Esophagus mucosa (tissue), 1 donor: ENCODE data around the gene ATP6V0A1. TPM values are rescaled to one million over a fixed set of nuclear protein-coding genes. Genes with fewer than 3 reads are reported as not detected.
A peak's percentile ranks its signal among the peaks of the same experiment; 100 is the strongest.
"Not testable (repeated sequence)": the region's sequence is repeated elsewhere in the genome, so short reads cannot be mapped to it uniquely, and the experiment has no call there.

Source experiments
- ATAC-seq: fragments of 200-7000 bp; cut with Tn5 transposase; one replicate; pipeline ENCODE4 v1.9.1; 2020
- total RNA-seq: library from RNA; stranded (reverse); gene quantifications from one replicate; pipeline ENCODE4 v1.2.4, GENCODE V29; 2023
- donor health status: DM: yes; HTN: yes; CAD: no.

Gene ATP6V0A1
- total RNA-seq, 1 donor from 2014 or later: 40.1 TPM

DNA sequence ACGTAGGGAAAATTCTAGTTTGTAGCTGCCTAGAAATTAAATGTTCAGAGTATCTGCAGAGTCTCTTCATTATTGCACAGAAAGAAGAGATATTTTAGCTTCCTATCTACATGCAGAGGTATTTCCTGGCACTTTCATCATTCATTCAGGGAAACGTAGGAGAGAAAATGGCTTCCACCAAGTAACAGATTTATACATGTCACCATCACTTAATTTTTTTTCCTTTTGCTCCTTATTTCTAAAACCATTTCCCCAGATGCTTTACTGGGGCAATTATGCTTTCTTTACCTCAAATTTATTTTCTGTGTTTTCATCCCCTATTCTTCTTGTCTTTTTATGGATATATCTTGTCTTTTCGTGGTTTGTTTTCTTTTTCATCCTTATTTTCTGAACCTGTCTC, 18.5 kb downstream of the ATP6V0A1 start:
- ATAC-seq: no peak

DNA sequence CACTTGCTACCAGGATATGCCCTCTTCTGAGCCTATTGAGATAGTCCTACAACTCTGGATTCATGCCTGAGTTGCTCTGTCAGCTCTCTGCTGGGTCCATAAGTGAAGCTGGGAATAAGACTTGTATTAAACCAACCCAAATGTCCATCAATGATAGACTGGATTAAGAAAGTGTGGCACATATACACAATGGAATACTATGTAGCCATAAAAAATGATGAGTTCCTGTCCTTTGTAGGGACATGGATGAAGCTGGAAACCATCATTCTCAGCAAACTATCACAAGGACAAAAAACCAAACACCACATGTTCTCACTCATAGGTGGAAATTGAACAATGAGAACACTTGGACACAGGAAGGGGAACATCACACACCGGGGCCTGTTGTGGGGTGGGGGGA, 19.1 kb downstream of the ATP6V0A1 start:
- ATAC-seq: not testable (repeated sequence)

DNA sequence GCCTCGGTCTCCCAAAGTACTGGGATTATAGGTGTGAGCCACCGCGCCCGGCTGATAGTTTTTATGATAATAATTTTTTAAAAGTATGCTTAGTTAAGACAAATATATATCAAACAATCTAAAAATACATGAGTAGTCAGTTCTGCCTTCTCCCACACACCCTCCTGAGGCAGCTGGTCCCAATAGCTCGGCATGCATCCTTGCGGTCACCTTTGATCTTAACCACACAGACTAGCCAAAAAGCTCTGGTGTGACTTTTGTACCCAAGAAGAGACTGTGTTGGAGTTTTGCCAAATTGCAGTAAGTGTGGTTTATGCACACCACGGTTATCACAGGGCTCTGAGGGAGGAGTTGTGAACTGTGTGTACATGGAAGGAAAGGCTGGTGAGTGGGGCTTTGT, 25.6 kb downstream of the ATP6V0A1 start:
- no peak for ATAC-seq

DNA sequence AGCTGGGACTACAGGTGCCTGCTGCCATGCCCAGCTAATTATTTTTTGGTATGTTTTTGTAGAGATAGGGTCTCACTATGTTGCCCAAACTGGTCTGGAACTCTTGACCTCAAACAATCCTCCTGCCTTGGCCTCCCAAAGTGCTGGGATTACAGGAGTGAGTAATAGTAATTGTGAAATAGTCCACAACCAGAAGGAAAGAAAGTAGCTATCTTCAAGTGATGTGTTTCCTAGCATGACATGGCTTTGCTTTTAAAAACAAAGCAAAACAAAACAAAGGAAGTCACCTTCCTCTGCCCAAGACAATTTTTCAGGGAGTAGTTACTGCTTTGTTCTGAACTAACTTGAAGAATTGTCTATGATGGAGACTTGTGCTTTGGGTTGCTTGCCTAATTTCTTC, 27.0 kb downstream of the ATP6V0A1 start:
- no peak for ATAC-seq

DNA sequence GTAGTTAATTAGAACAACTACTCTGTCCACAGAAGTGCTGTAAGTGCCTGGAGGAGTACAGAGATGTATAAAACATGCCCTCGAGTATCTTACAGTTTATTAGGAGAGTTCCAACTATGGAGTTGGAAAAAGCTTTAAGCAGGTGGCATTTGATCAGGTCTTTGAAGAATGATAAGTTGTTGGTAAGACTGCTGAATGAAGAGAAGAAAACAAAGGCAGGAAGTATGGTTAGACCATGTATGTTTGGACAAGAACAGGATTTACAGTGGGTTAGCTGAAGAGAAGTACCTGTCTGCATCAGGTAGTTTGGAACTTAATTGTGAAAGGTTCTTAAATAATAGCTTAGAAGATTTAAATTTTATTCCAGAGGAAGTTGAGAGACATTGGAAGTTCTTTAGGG, 29.4 kb downstream of the ATP6V0A1 start:
- no peak for ATAC-seq

DNA sequence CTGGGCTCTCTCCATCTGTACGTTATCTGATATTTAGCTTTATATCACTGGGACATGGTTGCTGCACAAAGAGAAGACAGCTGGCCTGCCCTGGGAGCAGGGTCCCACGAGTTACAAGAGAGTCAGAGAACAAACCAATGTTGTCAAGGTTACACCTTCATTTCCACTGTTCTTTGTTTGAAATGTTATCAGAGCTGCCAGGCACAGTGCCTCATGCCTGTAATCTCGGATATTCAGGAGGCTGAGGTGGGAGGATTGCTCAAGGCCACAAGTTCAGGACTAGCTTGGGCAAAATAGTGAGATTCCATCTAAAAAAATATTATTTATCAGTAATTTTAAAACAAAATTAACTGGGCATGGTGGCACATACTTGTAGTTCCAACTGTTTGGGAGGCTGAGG, 34.6 kb downstream of the ATP6V0A1 start:
- no peak for ATAC-seq

DNA sequence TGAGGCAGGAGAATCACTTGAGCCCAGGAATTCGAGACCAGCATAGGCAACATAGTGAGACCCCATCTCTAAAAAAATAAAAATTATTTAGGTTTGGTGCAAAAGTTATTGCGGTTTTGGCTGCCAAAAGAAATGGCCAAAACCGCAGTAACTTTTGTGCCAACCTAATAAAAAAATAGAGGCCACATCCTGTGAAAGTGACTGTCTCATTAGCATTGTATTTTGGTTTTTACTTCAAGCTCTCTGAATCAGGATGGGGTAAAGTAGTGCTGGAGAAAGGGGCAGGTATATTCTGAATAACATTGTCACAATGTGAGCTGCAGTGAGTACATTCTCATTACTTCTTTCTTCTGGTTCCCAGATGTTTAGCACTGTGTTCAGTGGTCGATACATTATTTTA, 36.0 kb downstream of the ATP6V0A1 start:
- no peak for ATAC-seq

DNA sequence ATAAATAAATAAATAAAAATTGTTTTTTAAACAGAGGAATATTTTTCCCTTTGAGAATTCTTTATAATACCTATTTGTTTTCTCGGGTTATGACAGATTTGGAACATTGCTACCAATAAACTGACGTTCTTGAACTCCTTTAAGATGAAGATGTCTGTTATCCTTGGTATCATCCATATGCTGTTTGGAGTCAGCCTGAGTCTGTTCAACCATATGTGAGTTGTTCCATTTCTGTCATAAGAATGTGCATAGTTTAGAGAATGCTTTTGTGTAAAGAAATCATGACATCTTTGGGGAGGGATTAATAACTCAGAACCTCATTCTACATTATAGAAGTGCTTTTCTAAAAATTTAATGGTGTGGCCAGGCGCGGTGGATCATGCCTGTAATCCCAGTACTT, 40.1 kb downstream of the ATP6V0A1 start:
- no peak for ATAC-seq

DNA sequence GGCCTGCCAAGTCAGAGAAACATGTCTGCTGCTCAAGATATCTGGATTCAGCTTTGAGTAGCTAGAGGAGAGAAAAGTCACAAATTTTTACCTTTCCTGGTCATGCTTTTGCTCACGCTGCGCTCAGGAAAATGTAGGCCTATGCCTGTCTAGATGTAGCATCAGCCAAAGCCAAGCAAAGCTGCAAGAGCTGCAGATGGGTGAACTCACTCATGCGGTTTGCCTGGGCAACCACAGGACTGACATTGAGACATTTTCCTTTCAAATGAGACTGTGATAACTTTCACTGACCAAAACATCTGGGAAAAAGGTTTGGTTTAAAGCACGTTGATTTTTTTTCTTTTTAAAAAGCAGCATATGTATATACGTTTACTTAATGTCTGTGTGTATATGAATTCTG, 43.4 kb downstream of the ATP6V0A1 start:
- no peak for ATAC-seq

DNA sequence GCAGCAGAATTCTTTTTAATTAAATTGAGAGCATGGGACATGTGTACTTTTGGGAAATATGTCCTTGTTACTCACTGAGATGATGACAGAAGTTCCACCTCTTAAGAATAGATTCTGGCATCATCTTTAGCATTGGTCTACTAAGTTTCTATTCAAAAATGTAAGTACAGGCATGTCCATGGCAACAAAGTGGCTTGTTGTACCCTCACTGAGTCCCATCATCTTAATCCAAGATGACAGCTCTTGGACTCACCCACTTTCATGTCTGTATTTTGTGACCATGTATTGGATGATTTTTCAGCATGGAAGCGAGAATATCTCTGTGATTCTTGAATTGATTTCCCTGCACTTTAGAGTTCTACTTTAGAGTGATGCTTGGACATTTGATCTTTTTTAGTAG, 44.2 kb downstream of the ATP6V0A1 start:
- ATAC-seq: no peak

DNA sequence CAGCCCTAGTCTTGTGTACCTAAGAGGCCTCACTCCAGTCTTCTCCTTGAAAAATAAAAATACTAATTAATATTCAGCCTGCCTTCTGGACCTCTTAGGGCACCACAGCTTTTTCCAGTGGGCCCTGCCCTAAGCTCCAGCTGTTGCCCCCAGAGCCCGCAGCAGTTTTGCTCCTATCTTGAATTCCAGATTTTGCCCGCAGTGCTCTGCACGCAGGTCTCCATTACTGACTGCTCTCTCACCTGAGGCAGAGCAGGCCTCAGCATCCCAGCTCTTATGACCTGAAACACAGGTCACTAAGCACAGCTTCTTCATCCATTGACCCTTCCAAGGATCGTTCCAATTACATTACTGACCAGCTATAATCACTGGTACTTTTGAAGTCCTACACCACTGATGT, 49.0 kb downstream of the ATP6V0A1 start:
- ATAC-seq: no peak

DNA sequence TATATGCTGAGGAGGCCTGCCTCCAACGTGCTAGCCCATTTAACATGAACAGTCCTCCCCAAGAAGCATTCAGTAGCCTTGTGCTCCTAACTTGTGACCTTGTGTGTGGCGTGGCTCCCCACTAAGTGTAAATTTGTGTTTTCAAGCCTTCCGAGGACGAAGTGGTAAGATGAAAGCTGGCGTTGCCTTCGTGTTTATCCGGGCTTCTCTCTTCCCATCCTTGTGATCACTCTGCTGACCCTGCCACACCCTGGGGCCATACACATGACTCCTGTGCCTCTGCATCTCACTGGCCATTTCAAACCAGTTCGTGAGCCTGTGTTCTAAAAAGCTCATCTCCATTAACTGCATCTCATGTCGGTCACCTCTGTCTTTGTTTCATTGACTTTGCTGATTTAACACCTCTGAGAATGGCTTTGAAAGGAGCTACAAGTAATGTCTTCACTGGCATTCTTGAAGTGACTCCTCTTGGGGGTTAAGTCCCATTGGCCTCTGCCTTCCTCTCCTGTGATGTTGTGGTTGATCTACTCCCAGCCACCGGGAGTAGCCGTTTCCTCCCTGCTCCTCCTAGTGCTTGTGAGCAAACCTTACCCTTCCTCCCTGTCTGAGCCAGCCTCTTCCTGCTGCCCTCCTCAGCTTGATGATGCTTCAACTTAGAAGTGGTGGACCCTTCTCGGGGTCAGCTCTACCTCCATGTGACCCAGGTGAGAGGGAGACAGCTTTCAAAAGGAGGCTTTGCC, 49.9 kb downstream of the ATP6V0A1 start:
- no peak for ATAC-seq

DNA sequence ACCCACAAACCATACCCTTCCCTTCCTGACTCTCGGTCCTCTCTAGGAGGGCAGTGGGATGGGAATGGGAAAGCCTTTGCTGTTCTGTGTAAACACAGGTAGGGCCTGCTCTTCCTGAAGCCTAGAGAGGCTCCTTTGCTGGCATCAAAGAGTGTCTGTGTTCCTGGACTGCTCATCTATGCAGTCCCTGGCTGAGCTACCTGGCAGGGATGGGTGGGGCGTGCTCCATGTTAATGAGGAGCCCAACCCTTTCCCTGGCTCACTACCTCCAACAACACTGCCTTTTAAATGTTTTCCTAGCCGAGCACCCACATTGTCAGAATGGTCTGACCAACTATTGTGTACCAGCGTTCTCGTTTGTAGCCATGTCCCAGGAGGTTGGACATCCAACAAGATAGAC, 50.7 kb downstream of the ATP6V0A1 start:
- peak; percentile 54 for ATAC-seq

DNA sequence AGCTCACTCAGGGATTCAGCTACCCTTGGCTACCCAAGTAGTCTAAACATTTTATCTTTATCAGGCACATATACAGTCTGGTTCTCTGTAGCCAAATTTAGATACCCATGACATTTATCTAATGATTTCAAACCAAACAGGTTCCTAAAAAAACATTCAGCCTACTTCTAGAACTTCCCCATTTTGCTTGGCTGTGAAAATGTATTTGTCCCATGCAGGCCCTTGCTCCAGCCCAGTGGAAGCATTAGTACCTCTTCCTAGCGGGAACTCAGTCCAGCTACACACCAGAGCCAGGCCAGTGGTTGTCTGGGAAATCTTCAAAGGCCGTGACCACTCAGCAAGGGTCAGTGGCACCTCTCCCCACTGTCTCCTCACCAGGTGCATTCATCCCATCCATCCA, 51.2 kb downstream of the ATP6V0A1 start:
- no peak for ATAC-seq

DNA sequence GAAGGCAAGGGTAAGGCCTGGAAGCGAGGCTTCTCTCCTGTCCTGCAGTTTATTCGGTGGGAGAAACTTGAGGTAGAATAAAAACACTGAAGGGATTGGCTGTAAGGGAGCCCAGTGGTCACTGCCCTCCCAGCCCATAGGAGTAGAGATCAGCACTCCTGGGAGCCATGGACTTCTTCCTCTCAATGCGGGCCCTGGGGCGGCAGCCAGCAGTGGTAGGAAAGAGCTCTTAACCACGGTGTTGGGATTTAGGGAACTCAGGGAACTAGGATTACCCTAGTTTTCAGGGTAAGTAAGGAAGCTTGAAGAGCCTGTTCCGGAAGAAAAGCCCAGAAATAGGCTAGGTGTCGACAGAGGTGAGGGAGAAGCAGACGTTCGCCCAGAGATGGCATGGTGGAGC, 53.6 kb downstream of the ATP6V0A1 start:
- ATAC-seq: no peak

DNA sequence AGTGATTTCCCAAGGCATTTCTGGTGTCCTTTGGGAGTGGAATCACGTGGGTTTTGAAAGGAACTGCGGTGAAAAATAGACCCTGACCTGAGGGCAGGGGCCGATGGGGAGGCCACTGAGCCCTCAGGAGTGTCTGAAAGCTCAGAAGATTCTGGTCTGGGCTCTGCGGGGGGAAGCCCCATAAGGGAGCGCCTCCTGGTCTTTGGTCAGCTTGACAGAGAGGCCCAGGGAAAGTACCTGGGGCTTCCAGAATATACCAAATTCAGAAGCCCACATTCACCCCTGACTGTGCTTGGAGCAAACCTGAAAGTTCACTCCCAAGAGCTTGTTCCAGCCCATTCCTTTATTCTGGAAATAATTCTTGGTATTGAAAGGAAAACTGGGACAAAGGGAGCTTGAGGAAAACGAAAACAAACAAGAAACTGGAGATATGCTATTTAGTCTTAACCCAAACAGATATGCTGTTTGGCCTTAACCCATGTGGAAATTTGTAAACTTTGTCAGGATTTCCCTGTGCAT, 54.1 kb downstream of the ATP6V0A1 start:
- no peak for ATAC-seq

DNA sequence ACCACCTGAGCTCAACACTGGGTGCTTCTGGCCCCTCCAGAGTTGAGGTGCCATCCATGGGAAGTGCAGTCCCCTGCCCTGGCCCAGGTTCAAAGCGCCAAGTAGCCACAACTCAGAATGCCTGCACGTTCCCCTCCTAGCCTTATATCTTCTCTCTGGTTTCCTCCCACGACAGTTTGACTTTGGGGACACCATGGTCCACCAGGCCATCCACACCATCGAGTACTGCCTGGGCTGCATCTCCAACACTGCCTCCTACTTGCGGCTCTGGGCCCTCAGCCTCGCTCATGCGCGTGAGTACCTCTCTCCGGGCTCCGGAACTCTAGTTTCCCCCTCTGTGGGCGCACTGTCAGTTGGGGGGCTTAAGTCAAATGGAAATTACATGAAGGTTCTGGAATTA, 55.0 kb downstream of the ATP6V0A1 start:
- ATAC-seq: no peak

DNA sequence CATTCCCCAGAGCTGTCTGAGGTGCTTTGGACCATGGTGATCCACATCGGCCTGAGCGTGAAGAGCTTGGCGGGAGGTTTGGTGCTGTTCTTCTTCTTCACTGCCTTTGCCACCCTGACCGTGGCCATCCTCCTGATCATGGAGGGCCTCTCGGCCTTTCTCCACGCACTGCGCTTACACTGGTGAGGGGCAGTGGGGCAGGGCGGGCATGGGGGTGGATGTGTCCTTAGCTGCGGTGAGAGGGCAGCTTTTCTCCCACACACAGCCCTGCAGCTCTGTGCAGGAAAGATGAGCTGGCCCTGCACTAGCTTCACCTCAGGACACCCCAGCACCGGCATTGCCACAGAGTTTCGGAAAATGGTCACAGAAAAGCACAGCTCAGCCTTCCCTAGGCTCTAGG, 55.6 kb downstream of the ATP6V0A1 start:
- no peak for ATAC-seq

DNA sequence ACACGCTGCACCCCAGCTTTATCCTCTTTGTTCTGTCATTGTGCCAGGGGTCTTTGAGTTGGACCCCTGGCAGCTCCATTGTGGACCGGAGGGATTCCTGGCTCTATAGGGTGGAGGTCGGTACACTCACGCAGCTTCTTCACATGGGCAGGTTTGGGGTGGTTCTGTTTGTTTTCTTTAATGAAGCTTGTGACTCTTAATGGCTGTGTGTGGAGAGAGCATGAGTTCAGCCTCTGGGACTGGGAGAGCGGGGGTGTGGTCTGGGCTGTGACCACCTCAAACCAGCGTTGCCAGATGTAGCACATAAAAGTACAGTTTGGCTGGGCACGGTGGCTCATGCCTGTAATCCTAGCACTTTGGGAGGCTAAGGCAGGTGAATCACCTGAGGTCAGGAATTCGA, 56.2 kb downstream of the ATP6V0A1 start:
- ATAC-seq: no peak

DNA sequence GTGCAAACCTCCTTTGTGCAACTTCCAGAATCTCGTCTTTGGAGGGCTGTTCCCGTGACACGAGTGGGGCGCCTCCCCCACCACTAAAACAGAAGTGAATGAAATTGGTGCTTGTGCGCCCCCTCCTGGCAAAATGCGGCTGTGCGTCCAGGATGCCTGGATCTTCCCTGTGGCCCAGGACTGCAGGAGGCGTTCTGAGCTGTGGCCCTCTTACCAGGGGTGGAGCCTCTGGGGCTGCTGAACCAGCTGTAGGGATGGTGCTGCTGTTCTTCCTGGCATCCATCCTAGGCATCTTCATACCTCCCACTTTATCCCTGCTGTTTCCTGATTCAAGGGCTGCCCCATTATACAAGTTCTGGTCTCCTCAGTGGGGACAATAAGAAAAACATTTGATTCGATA, 58.8 kb downstream of the ATP6V0A1 start:
- peak; percentile 76 for ATAC-seq

DNA sequence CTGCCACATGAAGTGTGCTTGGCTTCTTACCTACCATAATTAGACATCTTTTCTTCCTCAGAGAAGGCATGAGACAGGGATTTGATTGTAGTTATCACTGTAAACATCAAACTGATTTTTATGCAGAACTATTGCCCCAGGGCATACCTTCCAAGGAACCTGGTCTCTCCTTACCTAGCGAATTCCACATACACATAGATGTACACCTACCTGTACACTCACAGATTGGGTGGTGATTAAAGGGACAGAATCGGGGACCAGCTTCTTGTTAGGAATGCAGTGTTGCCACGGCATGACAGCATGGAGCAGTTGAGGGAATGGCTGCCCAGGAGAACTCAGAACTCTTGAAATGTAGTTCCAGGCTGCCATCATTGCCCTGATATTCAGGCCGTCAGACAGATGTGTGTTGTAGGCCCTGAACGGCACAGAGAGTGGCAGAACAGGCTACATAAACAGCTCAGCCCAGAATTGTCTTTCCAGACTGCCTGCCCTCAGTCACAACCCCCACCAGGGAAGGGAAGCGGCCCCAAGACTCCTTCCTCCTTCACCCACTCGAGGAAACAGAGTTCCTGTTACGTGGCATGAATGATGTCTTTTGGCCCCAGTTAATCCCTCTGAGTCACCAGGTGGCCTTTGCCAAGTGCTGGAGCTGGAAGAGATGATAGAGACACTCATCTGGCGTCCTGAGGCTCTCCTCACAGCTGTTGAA, 59.5 kb downstream of the ATP6V0A1 start:
- ATAC-seq: peak; percentile 82

DNA sequence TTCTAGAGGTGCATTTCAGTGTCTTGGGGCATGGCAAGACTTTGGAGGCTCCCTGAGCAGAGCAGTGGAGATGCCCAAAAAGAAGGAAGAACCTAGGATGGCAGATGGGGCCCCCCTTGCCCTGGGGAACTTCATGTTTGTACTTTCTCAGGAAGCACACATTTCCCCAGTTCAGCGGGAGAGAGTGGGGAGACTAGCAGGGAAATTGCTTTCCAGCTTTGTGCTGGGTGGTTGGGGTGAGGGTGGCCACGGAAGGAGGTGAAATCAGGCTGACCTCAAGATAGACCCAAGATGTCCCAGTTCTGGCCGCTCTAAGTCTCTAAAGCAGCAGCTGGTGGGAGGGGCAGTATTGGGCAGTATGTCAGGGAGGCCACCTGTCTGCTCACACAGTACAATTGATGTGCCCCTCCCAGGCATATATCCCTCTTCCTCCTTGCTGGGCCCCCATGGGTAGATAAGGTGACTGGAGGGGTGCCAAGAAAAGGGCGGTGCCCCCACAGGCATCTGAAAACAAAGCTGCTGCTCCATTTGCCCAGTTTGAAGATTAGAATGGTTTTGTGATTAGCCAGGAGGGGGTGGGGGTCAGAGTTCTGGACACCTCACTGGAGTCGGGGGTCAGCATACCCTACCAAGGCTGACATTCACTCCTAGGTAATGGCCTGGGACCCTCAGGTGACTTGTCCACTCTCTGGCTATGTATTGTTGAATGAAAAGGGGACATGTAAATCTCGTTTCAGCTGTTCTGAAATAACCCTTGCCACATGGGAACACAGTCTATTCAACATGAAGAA, 60.3 kb downstream of the ATP6V0A1 start:
- no peak for ATAC-seq
